ENCODE data around the gene DONSON.

The DONSON gene

DNA sequence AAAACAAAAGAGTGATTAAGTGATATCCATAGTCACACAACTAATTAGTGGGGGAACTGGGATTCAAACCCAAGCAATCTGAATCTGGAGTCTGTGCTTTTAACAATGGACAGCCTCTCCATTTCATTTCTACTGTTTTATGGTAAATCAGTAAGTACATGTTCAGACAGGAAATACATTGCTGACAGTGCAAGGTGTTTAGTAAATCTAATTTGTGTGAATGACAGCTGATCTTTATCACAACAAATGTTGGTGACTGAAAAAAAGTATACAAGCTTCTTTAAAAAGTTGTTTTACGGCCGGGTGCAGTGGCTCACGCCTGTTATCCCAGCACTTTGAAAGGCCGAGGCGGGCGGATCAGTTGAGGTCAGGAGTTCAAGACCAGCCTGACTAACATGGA, 20.6 kb downstream of the DONSON start:
- H3K36me3 ChIP-seq (ENCODE audit: control insufficient read depth, insufficient read depth, low read length), result peaks cover 13% of the 10 kb centered on the region
- 92% methylated on average over 6 of the region's 6 CpGs for WGBS, 2 experiments
- H3K9me3 ChIP-seq (ENCODE audit: control insufficient read depth, low read length), result no peaks in the 10 kb centered on the region
- no peaks in the 10 kb centered on the region for H3K4me1 ChIP-seq (ENCODE audit: control insufficient read depth, insufficient read depth, low read length)
- no peaks in the 10 kb centered on the region for H3K27me3 ChIP-seq (ENCODE audit: control insufficient read depth, insufficient read depth, low read length, poor library complexity, severe bottlenecking)
- H3K4me3 ChIP-seq (ENCODE audit: insufficient read depth, low read depth, low read length), result no peak overlapping the region
- no peak overlapping the region for H3K27ac ChIP-seq (ENCODE audit: insufficient read depth, low read depth, low read length, poor library complexity, severe bottlenecking)

DNA sequence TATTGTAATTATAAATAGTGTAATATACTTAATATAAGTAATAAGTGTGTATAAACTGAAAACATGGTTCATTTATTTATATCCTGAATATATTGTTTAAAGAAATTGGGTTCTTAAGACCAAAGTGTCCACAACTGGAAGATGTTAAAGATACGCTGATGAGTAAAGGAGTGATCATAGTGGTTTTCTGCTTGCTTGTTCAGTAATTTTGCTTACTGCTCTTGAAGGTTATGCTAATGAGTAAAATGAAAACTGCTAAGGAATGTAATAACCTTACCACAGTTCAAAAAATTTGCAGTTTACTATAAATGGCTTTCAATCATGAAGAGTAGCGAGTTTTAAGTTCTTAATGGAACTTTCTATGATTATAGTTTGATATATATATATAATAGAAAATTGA, 22.0 kb downstream of the DONSON start:
- Histone ChIP-seq H3K27ac (ENCODE audit: insufficient read depth, low read depth, low read length, poor library complexity, severe bottlenecking) (no peak overlapping the region), H3K4me3 (ENCODE audit: insufficient read depth, low read depth, low read length) (no peak overlapping the region), H3K9me3 (ENCODE audit: control insufficient read depth, low read length) (no peaks in the 10 kb centered on the region), H3K4me1 (ENCODE audit: control insufficient read depth, insufficient read depth, low read length) (no peaks in the 10 kb centered on the region), H3K36me3 (ENCODE audit: control insufficient read depth, insufficient read depth, low read length) (peaks cover 9% of the 10 kb centered on the region), H3K27me3 (ENCODE audit: control insufficient read depth, insufficient read depth, low read length, poor library complexity, severe bottlenecking) (no peaks in the 10 kb centered on the region)
- WGBS, 2 experiments, result 97 to 100% methylated on average over 1 of the region's 2 CpGs

DNA sequence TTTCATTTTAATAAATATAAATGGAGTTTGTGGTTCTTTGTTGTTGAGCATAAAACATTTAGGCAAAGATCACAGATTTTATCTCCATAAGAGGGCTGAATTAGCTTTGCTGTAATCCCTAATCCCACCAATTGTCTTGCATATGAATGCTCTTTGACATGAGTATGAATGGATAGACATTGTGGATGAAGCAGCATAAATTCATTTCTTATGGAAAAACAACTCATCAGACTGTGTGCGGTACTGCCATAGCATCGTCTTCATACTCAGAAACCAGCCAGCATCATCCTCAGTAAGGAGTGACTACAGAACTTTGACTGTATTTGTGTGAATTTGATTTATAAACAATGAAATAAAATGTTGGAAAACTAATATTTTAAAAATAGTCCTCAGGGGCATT, 26.1 kb downstream of the DONSON start:
- Histone ChIP-seq H3K36me3 (ENCODE audit: control insufficient read depth, insufficient read depth, low read length) (peaks cover 38% of the 10 kb centered on the region), H3K27me3 (ENCODE audit: control insufficient read depth, insufficient read depth, low read length, poor library complexity, severe bottlenecking) (no peaks in the 10 kb centered on the region), H3K27ac (ENCODE audit: insufficient read depth, low read depth, low read length, poor library complexity, severe bottlenecking) (no peak overlapping the region), H3K4me1 (ENCODE audit: control insufficient read depth, insufficient read depth, low read length) (no peaks in the 10 kb centered on the region), H3K4me3 (ENCODE audit: insufficient read depth, low read depth, low read length) (no peak overlapping the region), H3K9me3 (ENCODE audit: control insufficient read depth, low read length) (no peaks in the 10 kb centered on the region)
- WGBS, 2 experiments, result 100% methylated on average over 2 of the region's 2 CpGs

DNA sequence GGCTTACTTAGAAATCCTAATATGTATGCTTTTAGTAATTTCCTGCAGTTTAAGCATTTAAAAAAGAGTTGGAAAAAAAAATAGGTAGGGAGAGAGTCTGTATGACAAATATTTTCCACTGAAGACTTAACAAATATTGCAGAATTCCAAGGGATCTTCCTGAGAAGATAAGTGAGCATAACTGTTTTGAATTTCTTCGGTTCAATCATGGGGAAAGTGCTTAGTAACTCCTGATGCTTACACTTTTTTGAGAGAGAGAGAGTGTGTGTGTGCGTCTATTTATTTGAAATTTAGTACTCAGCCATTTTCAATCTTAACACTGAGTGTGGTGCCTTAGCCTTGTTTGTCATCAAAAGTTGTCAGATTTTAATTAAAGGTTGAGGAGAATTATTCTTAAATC, 27.1 kb downstream of the DONSON start:
- Histone ChIP-seq H3K9me3 (ENCODE audit: control insufficient read depth, low read length) (no peaks in the 10 kb centered on the region), H3K4me1 (ENCODE audit: control insufficient read depth, insufficient read depth, low read length) (no peaks in the 10 kb centered on the region), H3K4me3 (ENCODE audit: insufficient read depth, low read depth, low read length) (no peak overlapping the region), H3K27ac (ENCODE audit: insufficient read depth, low read depth, low read length, poor library complexity, severe bottlenecking) (no peak overlapping the region), H3K36me3 (ENCODE audit: control insufficient read depth, insufficient read depth, low read length) (peaks cover 41% of the 10 kb centered on the region), H3K27me3 (ENCODE audit: control insufficient read depth, insufficient read depth, low read length, poor library complexity, severe bottlenecking) (no peaks in the 10 kb centered on the region)
- 98 to 100% methylated on average over 1 to 2 of the region's 2 CpGs for WGBS, 2 experiments

DNA sequence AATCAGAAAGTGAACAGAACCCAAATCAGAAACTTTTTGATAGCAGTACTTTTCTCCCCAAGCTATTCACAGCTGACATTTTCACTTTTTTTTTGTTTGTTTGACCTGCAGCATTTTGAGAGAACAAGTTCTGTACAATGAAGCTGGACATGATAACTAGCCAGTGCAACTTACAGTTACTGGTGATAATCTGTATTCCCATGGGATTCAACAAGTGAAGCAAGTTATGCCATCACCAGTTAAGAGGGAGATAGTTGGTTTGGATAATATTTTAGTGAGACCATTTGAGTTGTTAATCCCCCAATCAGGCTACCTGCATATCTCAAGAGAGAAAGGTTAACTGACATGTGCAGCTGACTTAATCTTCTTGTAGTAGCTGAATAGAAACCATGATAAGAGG, 27.5 kb downstream of the DONSON start:
- Histone ChIP-seq H3K4me3 (ENCODE audit: insufficient read depth, low read depth, low read length) (no peak overlapping the region), H3K27ac (ENCODE audit: insufficient read depth, low read depth, low read length, poor library complexity, severe bottlenecking) (no peak overlapping the region), H3K36me3 (ENCODE audit: control insufficient read depth, insufficient read depth, low read length) (peaks cover 45% of the 10 kb centered on the region), H3K27me3 (ENCODE audit: control insufficient read depth, insufficient read depth, low read length, poor library complexity, severe bottlenecking) (no peaks in the 10 kb centered on the region), H3K4me1 (ENCODE audit: control insufficient read depth, insufficient read depth, low read length) (no peaks in the 10 kb centered on the region), H3K9me3 (ENCODE audit: control insufficient read depth, low read length) (no peaks in the 10 kb centered on the region)

DNA sequence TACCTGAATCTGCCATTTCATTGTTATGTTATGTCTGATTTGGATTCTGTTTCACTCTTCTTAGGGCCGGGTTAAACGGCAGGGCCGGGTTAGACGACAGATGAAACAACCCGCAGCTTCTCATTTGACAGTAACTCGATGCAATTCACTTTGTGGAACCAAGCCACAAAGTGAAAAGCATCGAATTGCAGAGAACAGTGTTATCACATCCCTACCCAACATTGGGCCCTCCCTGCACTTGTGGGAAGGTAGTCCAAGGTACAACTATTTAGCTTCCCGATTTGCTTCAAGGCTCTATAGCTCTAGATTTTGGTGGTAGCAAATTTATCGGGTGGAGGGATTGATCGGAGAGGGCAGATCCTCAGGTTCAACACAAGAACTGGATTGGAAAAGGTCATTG, 28.7 kb downstream of the DONSON start:
- Histone ChIP-seq H3K27ac (ENCODE audit: insufficient read depth, low read depth, low read length, poor library complexity, severe bottlenecking) (no peak overlapping the region), H3K4me1 (ENCODE audit: control insufficient read depth, insufficient read depth, low read length) (no peaks in the 10 kb centered on the region), H3K36me3 (ENCODE audit: control insufficient read depth, insufficient read depth, low read length) (peaks cover 49% of the 10 kb centered on the region), H3K4me3 (ENCODE audit: insufficient read depth, low read depth, low read length) (no peak overlapping the region), H3K27me3 (ENCODE audit: control insufficient read depth, insufficient read depth, low read length, poor library complexity, severe bottlenecking) (no peaks in the 10 kb centered on the region), H3K9me3 (ENCODE audit: control insufficient read depth, low read length) (no peaks in the 10 kb centered on the region)
- WGBS, 2 experiments, result 94 to 96% methylated on average over 10 of the region's 10 CpGs

DNA sequence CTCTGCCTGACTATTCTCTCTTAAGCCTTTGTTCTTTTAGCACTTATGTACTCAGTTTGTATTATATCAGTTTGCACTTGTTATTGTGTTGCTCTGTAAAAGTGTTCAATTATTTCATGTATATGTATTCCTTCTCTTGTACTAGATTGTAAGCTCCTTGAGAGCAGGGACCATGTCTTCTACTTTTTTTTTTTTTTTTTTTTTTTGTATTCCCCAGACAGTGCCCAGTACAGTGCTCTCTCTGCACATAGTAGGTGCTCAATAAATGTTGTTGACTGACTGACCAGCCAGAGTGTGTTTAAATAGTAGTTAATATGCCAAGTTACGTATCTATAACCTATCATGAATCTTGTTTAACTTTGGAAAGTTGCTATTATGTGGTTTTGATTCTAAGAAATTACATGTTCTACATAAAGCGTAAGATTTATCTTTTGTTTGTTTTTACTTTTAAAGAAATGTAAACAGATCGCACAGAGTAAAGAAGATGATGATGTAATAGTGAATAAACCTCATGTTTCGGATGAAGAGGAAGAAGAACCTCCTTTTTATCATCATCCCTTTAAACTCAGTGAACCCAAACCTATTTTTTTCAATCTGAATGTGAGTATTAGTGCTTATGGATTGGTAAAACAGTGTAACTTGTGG, 29.6 kb downstream of the DONSON start:
- Histone ChIP-seq H3K4me3 (ENCODE audit: insufficient read depth, low read depth, low read length) (no peak overlapping the region), H3K27me3 (ENCODE audit: control insufficient read depth, insufficient read depth, low read length, poor library complexity, severe bottlenecking) (no peaks in the 10 kb centered on the region), H3K36me3 (ENCODE audit: control insufficient read depth, insufficient read depth, low read length) (peaks cover 58% of the 10 kb centered on the region), H3K9me3 (ENCODE audit: control insufficient read depth, low read length) (no peaks in the 10 kb centered on the region), H3K27ac (ENCODE audit: insufficient read depth, low read depth, low read length, poor library complexity, severe bottlenecking) (no peak overlapping the region), H3K4me1 (ENCODE audit: control insufficient read depth, insufficient read depth, low read length) (no peaks in the 10 kb centered on the region)
- 88 to 100% methylated on average over 2 to 4 of the region's 4 CpGs for whole genome bisulfite sequencing, 2 experiments

DNA sequence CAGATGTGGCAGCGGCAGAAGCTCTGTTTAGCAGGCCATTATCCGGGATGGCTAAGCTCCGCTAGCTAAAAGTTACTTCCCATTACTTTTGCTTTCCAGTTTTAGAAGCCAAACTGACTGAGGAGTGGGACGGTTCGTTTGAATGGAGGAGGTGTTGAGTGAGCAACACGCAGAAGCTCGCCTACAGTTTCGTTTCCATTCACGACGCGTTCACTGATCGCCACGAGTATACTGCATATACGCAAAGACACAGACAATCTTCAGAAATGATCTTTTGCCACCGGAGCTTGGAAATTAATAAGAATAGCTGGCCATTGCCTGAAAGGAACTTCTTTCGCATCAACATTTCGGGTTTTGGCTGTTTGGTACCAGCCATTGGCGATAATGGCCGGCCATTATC, 31.0 kb downstream of the DONSON start:
- Histone ChIP-seq H3K27ac (ENCODE audit: insufficient read depth, low read depth, low read length, poor library complexity, severe bottlenecking) (no peak overlapping the region), H3K4me1 (ENCODE audit: control insufficient read depth, insufficient read depth, low read length) (no peaks in the 10 kb centered on the region), H3K36me3 (ENCODE audit: control insufficient read depth, insufficient read depth, low read length) (peaks cover 72% of the 10 kb centered on the region), H3K27me3 (ENCODE audit: control insufficient read depth, insufficient read depth, low read length, poor library complexity, severe bottlenecking) (no peaks in the 10 kb centered on the region), H3K4me3 (ENCODE audit: insufficient read depth, low read depth, low read length) (no peak overlapping the region), H3K9me3 (ENCODE audit: control insufficient read depth, low read length) (no peaks in the 10 kb centered on the region)
- 96 to 97% methylated on average over 19 of the region's 19 CpGs for WGBS, 2 experiments

DNA sequence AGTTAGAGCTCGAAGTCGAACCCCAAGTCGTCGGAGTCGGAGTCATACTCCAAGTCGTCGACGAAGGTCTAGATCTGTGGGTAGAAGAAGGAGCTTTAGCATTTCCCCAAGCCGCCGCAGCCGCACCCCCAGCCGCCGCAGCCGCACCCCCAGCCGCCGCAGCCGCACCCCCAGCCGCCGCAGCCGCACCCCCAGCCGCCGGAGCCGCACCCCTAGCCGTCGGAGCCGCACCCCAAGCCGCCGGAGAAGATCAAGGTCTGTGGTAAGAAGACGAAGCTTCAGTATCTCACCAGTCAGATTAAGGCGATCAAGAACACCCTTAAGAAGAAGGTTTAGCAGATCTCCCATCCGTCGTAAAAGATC, 33.5 kb downstream of the DONSON start:
- Histone ChIP-seq H3K9me3 (ENCODE audit: control insufficient read depth, low read length) (no peaks in the 10 kb centered on the region), H3K4me1 (ENCODE audit: control insufficient read depth, insufficient read depth, low read length) (no peaks in the 10 kb centered on the region), H3K27me3 (ENCODE audit: control insufficient read depth, insufficient read depth, low read length, poor library complexity, severe bottlenecking) (no peaks in the 10 kb centered on the region), H3K4me3 (ENCODE audit: insufficient read depth, low read depth, low read length) (no peak overlapping the region), H3K27ac (ENCODE audit: insufficient read depth, low read depth, low read length, poor library complexity, severe bottlenecking) (no peak overlapping the region), H3K36me3 (ENCODE audit: control insufficient read depth, insufficient read depth, low read length) (peaks cover 84% of the 10 kb centered on the region)
- 94 to 97% methylated on average over 32 of the region's 32 CpGs for WGBS, 2 experiments

DNA sequence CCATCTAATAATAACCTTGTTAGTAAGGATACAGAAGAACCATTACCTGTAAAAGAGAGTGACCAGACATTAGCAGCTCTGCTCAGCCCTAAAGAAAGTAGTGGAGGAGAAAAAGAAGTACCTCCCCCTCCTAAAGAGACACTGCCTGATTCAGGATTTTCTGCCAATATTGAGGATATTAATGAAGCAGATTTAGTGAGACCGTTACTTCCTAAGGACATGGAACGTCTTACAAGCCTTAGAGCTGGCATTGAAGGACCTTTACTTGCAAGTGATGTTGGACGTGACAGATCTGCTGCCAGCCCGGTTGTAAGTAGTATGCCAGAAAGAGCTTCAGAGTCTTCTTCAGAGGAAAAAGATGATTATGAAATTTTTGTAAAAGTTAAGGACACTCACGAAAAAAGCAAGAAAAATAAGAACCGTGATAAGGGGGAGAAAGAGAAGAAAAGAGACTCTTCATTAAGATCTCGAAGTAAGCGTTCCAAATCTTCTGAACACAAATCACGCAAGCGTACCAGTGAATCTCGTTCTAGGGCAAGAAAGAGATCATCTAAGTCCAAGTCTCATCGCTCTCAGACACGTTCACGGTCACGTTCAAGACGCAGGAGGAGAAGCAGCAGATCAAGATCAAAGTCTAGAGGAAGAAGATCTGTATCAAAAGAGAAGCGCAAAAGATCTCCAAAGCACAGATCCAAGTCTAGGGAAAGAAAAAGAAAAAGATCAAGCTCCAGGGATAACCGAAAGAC, 34.1 kb downstream of the DONSON start:
- Histone ChIP-seq H3K9me3 (ENCODE audit: control insufficient read depth, low read length) (no peaks in the 10 kb centered on the region), H3K4me1 (ENCODE audit: control insufficient read depth, insufficient read depth, low read length) (no peaks in the 10 kb centered on the region), H3K36me3 (ENCODE audit: control insufficient read depth, insufficient read depth, low read length) (peaks cover 84% of the 10 kb centered on the region), H3K4me3 (ENCODE audit: insufficient read depth, low read depth, low read length) (no peak overlapping the region), H3K27me3 (ENCODE audit: control insufficient read depth, insufficient read depth, low read length, poor library complexity, severe bottlenecking) (no peaks in the 10 kb centered on the region), H3K27ac (ENCODE audit: insufficient read depth, low read depth, low read length, poor library complexity, severe bottlenecking) (no peak overlapping the region)
- WGBS, 2 experiments, result 97% methylated on average over 18 of the region's 18 CpGs
